Osteocyte (in vitro differentiated cells): ENCODE results near the gene TM9SF4. TPM values are rescaled to one million over a fixed set of nuclear protein-coding genes. Genes with fewer than 3 reads are reported as not detected.

Experiments
- DNase-seq: peaks from one replicate; pipeline ENCODE4 v3.0.0; 2021; ENCODE audit warnings: mixed read lengths; ENCODE audit not compliant: unreplicated experiment; ENCODE audit errors: extremely low spot score
- H3K27ac Mint-ChIP-seq: one replicate; pipeline ENCODE4 v1.8.0; 2021; ENCODE audit warnings: mild to moderate bottlenecking, mixed read lengths; ENCODE audit not compliant: unreplicated experiment
- H3K27me3 Mint-ChIP-seq: one replicate; pipeline ENCODE4 v1.8.0; 2021; ENCODE audit warnings: mixed read lengths; ENCODE audit not compliant: unreplicated experiment
- H3K36me3 Mint-ChIP-seq: one replicate; pipeline ENCODE4 v1.8.0; 2021; ENCODE audit warnings: mixed read lengths; ENCODE audit not compliant: unreplicated experiment
- H3K4me1 Mint-ChIP-seq: one replicate; pipeline ENCODE4 v1.8.0; 2021; ENCODE audit warnings: mixed read lengths; ENCODE audit not compliant: unreplicated experiment
- H3K4me3 Mint-ChIP-seq: one replicate; pipeline ENCODE4 v1.8.0; 2021; ENCODE audit warnings: mild to moderate bottlenecking, moderate library complexity, mixed read lengths; ENCODE audit not compliant: unreplicated experiment
- H3K9me3 Mint-ChIP-seq: one replicate; pipeline ENCODE4 v1.8.0; 2021; ENCODE audit warnings: mixed read lengths; ENCODE audit not compliant: unreplicated experiment
- CTCF ChIP-seq: fragments of 200-600 bp; sonication (generic); IDR thresholded peaks from 2 replicates; pipeline ENCODE4 v1.5.0; 2021; ENCODE audit warnings: antibody characterized with exemption, mild to moderate bottlenecking, moderate library complexity
- total RNA-seq: library from RNA; stranded (reverse); gene quantifications from 2 replicates; pipeline ENCODE4 v1.2.1, GENCODE V29; 2021

The TM9SF4 gene
- total RNA-seq, 1 donor from 2014 or later: 64.4 TPM

- Mint-ChIP-seq H3K27me3 (no peaks in the 10 kb centered on the region), H3K36me3 (peaks cover 9% of the 10 kb centered on the region), H3K27ac (no peak overlapping the region), H3K4me1 (peaks cover 40% of the 10 kb centered on the region), H3K9me3 (no peaks in the 10 kb centered on the region), H3K4me3 (peak overlapping the region; percentile 83)
- DNase-seq: no peak
- TF ChIP-seq CTCF: no peak
Measured at GRCh38 chr20:32209850-32210605, 100.5 kb downstream of the TM9SF4 start.

- H3K36me3 Mint-ChIP-seq: peaks cover 24% of the 10 kb centered on the region
- DNase-seq: no peak
Measured at GRCh38 chr20:32213870-32214269, 104.4 kb downstream of the TM9SF4 start.

GRCh38 chr20:32215147-32215546, 105.6 kb downstream of the TM9SF4 start:
- Mint-ChIP-seq H3K36me3 (peaks cover 31% of the 10 kb centered on the region), H3K4me3 (no peak overlapping the region), H3K27me3 (no peaks in the 10 kb centered on the region), H3K27ac (no peak overlapping the region), H3K9me3 (no peaks in the 10 kb centered on the region), H3K4me1 (peaks cover under 1% of the 10 kb centered on the region)
- TF ChIP-seq CTCF: no peak
- no peak for DNase-seq

More at GRCh38 chr20:32213870-32214269, 104.4 kb downstream of the TM9SF4 start:
- Mint-ChIP-seq H3K9me3 (no peaks in the 10 kb centered on the region), H3K4me3 (no peak overlapping the region), H3K4me1 (peaks cover 12% of the 10 kb centered on the region), H3K27me3 (no peaks in the 10 kb centered on the region), H3K27ac (no peak overlapping the region)
- TF ChIP-seq CTCF: no peak

- Mint-ChIP-seq H3K36me3 (peaks cover 31% of the 10 kb centered on the region), H3K4me3 (no peak overlapping the region), H3K27ac (no peak overlapping the region), H3K9me3 (no peaks in the 10 kb centered on the region), H3K27me3 (no peaks in the 10 kb centered on the region), H3K4me1 (no peaks in the 10 kb centered on the region)
- DNase-seq: no peak
- no peak for TF ChIP-seq CTCF
Measured at GRCh38 chr20:32215729-32216128, 106.2 kb downstream of the TM9SF4 start.

- no peak for DNase-seq
- Mint-ChIP-seq H3K27ac (no peak overlapping the region), H3K36me3 (peaks cover 35% of the 10 kb centered on the region), H3K27me3 (no peaks in the 10 kb centered on the region), H3K4me1 (no peaks in the 10 kb centered on the region), H3K4me3 (no peak overlapping the region), H3K9me3 (no peaks in the 10 kb centered on the region)
- no peak for TF ChIP-seq CTCF
Measured at GRCh38 chr20:32216179-32217142, 106.9 kb downstream of the TM9SF4 start.
